Fibroblast of mammary gland (primary cell): ENCODE results near the gene PSG5.
"Not testable (repeated sequence)": the region's sequence is repeated elsewhere in the genome, so short reads cannot be mapped to it uniquely, and the experiment has no call there.

Experiments used
- DNase-seq: peaks from one replicate; pipeline ENCODE4 v3.0.0-alpha.2; 2010; ENCODE audit warnings: low read depth
- H3K4me3 ChIP-seq: 2 replicates; pipeline ENCODE4 v1.5.1; 2011; ENCODE audit warnings: low read depth, mild to moderate bottlenecking, low read length, moderate library complexity; ENCODE audit not compliant: control insufficient read depth
- TF ChIP-seq, protein P1 (sequence below): conservative IDR thresholded peaks from 2 replicates; pipeline ENCODE4 v1.5.1; 2011; ENCODE audit warnings: low read depth, low read length, inconsistent platforms; ENCODE audit not compliant: control insufficient read depth, insufficient read depth

PSG5 gene

DNA sequence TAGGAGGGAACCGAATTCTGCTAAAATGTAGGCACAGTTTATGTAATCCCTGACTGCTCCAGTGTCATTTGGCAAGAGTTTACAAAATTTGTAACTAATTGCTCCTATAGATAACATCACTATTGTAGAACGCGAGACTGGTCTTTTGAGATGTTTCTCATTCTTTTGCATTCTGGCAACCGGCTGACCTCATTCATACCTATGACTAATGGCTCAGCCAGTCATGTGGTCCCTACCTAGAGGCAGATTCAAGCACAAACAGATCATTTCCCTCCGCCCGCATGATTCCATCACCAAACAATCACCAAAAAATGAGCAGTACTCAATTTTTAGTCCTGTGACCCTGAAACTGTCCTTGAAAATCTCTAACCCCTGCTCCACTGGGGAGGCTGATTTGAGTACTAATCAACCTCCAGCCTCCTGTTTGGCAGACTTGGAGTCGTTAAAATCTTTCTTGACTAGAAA, 15.0 kb upstream of the PSG5 start:
- not testable (repeated sequence) for DNase-seq

DNA sequence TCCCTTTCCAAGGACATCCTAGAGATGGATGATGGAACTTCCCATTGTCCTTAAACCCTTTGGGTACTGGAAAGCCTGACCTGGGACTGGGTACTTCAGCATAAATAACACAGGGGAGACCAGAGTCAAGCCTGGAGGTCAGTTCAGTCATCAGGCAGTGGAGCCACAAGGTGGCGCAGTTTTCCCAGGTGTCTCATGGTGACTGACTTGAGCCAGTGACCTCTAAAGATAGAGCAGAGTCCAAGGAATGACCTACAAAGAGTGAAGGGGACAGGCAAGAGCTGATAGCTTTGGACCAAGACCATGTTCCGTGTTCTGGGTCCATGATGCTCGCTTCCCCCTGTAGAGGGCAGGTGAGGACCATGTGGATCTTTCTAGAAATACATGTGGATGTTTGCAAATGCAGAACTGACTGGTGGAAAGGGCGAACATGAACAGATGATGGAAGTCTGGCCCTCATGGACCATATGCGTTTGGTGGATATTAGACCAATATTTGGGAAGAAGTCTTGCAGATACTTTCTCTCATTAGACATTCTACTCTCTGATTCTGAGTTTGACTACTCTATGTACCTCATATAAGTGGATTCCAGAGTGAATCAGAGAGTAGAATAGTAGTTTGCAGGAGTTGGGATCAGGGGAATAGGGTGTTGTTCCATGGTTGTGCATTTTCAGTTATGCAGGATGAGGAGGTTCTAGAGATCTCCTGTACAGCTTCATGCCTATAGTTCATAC, 12.5 kb upstream of the PSG5 start:
- DNase-seq, H3K4me3 ChIP-seq: not testable (repeated sequence)

More for the DNA sequence above, 15.0 kb upstream of the PSG5 start:
- H3K4me3 ChIP-seq = not testable (repeated sequence)

DNA sequence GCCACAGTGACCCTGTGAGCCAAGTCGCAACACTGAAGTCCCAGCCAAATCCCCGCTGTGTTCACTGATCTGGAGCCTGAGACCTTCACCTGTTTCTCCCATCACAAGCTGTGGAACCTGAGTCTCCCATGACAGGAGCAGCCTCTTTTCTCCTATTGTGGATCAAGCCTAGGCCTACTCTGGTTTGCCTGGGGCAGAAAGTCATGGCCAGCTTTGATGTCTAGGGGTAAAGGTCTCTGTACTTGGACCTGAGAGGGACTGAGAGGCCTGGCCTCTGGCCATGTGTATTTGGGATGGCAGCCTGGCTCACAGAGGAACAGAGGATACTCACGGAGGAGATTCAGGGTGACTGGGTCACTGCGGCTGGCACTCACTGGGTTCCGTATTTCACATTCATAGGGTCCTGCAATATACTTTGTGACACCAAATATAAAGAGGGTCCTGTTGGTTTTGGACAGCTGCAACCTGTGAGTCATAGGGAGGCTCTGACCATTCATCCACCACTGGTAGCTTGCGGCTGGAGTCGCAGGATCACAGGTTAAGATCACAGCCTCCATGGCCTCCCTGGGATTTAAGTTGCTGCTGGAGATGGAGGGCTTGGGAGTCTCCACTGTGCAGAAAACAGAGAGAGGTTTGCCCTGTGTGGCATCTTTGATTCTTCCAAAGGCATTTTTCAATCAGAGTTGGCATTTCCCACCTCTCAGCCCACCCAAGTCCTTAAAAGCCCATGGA, 11.5 kb upstream of the PSG5 start:
- not testable (repeated sequence) for DNase-seq

DNA sequence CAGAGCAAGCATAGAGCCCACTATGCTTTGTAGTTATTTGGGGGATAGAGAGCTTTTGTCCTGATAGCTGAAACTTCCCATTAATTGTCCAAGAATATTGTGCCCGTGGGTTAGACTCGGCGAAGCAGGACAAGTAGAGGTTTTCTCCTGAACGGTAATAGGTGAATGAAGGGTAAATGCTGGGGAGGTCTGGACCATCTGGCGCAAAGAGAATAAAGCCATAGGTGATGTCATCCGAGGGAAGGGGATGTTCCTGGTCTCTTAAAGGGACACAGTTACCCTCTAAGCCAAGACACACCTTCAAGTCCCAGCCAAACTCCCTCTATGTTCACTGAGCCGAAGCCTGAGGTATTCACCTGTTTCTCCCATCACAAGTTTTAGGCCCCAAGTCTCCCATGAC, 8.1 kb upstream of the PSG5 start:
- not testable (repeated sequence) for H3K4me3 ChIP-seq, DNase-seq

More for the DNA sequence above, 11.5 kb upstream of the PSG5 start:
- H3K4me3 ChIP-seq = not testable (repeated sequence)

DNA sequence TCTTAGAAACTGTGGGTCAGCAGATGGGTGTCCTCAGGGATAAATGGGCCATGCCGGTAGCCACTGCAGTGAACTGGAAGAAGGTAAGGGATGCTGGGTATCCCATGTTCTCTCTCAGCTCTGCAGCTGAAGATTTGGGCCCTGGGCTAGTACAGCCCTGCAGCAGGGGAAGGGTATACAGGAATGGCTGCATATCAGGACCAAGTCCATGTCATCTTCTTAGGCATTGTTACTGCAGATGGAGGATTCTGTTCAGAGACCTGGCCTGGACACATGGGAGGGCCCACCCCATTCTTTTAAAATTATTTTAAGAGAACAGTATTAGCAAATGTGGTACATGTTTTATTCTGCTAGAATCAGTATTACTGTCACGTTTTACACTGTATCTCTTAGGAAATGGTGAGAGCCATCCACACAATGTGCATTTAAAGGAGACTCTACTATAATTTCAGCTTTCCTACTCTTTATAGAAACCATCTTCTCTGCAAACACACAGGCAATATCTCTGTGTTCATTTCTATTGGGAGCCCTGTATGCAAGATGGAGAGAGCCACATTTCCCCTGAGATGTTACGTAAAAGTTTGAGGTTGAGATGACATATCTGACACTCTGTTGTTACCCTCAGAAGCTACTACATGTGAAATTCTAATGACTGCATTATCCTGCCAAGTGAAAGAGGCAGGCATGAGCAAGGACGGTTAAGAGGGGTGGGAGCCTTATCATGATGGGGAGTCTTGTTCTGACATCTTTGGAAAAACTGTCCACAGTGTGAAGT, 6.2 kb upstream of the PSG5 start:
- DNase-seq = not testable (repeated sequence)

DNA sequence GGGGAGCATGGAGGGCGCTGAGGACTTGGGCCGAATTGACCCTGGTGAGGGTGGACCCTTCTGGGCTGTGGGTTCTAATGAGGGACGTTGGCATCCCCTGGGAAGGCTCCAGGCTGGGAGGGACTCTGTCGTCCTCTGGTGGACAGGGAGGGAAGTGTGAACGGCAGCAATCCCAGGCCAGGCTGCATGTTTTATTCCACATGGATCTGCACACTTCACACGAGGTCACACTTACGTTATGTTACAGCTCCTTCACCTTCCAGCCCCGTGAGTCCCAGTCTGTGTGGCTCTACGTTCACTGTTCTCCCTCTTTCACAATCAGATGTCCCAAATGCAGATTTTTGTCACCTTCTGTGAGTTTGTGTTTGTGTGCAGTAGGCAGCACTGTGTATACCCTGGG, 1.8 kb upstream of the PSG5 start:
- TF ChIP-seq, protein P1, sequence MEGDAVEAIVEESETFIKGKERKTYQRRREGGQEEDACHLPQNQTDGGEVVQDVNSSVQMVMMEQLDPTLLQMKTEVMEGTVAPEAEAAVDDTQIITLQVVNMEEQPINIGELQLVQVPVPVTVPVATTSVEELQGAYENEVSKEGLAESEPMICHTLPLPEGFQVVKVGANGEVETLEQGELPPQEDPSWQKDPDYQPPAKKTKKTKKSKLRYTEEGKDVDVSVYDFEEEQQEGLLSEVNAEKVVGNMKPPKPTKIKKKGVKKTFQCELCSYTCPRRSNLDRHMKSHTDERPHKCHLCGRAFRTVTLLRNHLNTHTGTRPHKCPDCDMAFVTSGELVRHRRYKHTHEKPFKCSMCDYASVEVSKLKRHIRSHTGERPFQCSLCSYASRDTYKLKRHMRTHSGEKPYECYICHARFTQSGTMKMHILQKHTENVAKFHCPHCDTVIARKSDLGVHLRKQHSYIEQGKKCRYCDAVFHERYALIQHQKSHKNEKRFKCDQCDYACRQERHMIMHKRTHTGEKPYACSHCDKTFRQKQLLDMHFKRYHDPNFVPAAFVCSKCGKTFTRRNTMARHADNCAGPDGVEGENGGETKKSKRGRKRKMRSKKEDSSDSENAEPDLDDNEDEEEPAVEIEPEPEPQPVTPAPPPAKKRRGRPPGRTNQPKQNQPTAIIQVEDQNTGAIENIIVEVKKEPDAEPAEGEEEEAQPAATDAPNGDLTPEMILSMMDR = peak; percentile 40
- not testable (repeated sequence) for DNase-seq, H3K4me3 ChIP-seq

More for the DNA sequence above, 6.2 kb upstream of the PSG5 start:
- not testable (repeated sequence) for H3K4me3 ChIP-seq

DNA sequence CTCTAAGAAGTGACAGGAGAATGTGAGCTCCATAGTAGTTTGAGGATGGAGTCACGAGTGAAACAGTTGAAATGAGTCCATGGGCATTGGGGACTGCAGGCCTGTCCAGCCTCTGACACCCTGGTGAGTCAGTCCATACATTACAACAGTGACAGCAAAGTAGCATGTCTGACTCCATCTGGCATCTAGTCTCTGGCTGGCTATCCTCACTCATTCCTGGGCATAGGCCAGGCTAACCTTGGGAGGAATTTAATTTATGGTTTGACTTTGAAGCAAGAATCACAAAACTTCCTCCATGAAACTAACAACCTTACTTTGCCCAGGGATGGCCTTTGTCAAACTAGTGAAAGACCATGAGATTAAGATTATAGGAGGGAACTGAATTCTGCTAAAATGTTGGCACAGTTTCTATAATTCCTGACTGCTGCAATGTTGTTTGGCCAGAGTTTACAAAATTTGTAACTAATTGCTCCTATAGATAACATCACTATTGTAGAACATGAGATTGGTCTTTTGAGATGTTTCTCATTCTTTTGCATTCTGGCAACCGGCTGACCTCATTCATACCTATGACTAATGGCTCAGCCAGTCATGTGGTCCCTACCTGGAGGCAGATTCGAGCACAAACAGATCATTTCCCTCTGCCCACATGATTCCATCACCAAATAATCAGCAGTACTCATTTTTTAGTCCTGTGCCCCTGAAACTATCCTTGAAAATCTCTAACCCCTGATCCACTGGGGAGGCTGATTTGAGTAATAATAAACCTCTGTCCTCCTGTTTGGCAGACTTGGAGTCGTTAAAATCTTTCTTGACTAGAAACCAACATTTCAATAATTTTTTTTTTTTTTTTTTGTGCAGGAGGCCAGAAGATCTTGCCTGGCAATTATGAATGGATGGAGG, 4.2 kb downstream of the PSG5 start:
- peak; percentile 89 for DNase-seq

DNA sequence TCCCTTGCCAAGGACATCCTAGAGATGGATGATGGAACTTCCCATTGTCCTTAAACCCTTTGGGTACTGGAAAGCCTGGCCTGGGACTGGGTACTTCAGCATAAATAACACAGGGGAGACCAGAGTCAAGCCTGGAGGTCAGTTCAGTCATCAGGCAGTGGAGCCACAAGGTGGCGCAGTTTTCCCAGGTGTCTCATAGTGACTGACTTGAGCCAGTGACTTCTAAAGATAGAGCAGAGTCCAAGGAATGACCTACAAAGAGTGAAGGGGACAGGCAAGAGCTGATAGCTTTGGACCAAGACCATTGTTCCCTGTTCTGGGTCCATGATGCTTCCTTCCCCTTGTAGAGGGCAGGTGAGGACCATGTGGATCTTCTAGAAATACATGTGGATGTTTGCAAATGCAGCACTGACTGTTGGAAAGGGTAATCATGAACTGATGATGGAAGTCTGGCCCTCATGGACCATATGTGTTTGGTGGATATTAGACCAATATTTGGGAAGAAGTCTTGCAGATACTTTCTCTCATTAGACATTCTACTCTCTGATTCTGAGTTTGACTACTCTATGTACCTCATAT, 6.7 kb downstream of the PSG5 start:
- not testable (repeated sequence) for DNase-seq, H3K4me3 ChIP-seq

More for the DNA sequence above, 4.2 kb downstream of the PSG5 start:
- not testable (repeated sequence) for H3K4me3 ChIP-seq

DNA sequence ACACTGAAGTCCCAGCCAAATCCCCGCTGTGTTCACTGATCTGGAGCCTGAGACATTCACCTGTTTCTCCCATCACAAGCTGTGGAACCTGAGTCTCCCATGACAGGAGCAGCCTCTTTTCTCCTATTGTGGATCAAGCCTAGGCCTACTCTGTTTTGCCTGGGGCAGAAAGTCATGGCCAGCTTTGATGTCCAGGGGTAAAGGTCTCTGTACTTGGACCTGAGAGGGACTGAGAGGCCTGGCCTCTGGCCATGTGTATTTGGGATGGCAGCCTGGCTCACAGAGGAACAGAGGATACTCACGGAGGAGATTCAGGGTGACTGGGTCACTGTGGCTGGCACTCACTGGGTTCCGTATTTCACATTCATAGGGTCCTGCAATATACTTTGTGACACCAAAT, 7.8 kb downstream of the PSG5 start:
- not testable (repeated sequence) for DNase-seq, H3K4me3 ChIP-seq

DNA sequence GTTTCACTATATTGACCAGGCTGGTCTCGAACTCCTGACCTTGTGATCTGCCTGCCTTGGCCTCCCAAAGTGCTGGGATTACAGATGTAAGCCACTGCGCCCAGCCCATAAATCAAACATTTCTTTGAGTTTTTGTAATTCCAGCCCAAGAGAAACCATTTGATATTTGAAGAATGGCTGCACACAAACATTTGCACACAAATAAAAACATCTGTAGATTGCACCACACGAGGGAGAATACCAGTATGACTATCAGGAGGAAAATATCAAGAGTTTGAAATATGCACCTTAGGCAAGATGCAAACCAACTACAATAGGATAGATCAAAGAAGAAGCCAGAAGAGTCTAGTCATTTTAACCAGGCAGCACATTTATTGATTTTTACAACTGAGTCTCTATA, 20.4 kb downstream of the PSG5 start:
- not testable (repeated sequence) for DNase-seq, H3K4me3 ChIP-seq

DNA sequence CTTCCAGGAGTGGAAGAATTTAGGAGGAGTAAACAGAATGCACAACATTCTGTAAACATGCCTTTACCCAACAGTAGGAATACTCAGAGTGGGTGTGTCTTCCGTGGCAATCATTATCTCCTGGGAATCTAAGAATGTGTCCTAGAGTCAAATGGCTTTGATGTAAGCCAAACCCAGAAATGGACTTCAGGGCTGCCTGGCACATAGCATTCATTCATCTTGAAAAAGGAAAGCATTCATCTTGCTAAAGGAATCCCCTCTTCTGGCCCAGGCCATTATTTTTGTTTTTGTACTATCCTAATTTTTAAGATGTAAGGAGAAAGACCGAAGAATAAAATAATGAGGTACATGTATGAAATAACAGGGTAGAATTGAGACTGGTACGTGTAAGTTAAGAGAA, 23.2 kb downstream of the PSG5 start:
- DNase-seq, H3K4me3 ChIP-seq: not testable (repeated sequence)

DNA sequence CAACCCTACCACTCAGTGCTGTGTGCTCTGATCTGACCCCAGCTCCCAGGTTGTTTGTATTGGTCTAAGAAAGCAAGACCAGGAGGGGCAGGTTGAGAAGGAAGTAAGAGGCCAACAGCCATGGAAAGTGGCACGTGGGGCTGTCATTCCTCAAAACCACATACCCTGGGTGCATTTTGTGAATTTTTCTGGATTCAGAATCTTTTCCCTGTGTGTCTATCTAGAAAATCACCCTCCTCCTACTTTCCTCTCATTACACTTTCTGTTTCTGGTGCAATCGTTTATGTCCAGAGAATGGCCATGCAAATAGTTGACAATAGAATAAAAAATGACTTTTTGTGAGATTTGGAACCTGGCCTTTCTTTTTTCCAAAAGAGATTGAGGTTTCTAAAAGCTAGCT, 24.1 kb downstream of the PSG5 start:
- not testable (repeated sequence) for DNase-seq, H3K4me3 ChIP-seq
